SK-N-SH treated with all-trans-retinoic acid at 6 μM for 48 hours (cell line): ENCODE measurements around the gene POU6F2.

ENCODE experiments used
- ATAC-seq: fragments of 200-7000 bp; cut with Tn5 transposase; 3 replicates; pipeline ENCODE4 v1.9.1; 2020; ENCODE audit warnings: mild to moderate bottlenecking, moderate library complexity
- ARNTL ChIP-seq: fragments of 450-650 bp; formaldehyde crosslinking; IDR thresholded peaks from 2 replicates; pipeline ENCODE4 v1.5.0; 2020; ENCODE audit warnings: low read depth, mild to moderate bottlenecking, moderate library complexity, borderline replicate concordance
- BACH2 ChIP-seq: fragments of 250-450 bp; sonication (Bioruptor Pico); IDR thresholded peaks from 2 replicates; pipeline ENCODE4 v1.9.0; 2021; ENCODE audit warnings: mild to moderate bottlenecking, borderline replicate concordance
- CSDC2 ChIP-seq: fragments of 250-450 bp; sonication (Bioruptor Pico); IDR thresholded peaks from 2 replicates; pipeline ENCODE4 v1.5.0; 2020; ENCODE audit warnings: mild to moderate bottlenecking, moderate library complexity
- CSRNP3 ChIP-seq: fragments of 250-450 bp; sonication (Bioruptor Pico); IDR thresholded peaks from 2 replicates; pipeline ENCODE4 v1.5.1; 2021; ENCODE audit warnings: mild to moderate bottlenecking, moderate library complexity
- ESRRG ChIP-seq: fragments of 250-450 bp; sonication (Bioruptor Pico); IDR thresholded peaks from 2 replicates; pipeline ENCODE4 v1.6.1; 2021; ENCODE audit warnings: mild to moderate bottlenecking
- GLIS3 ChIP-seq: fragments of 250-450 bp; sonication (Bioruptor Pico); IDR thresholded peaks from 2 replicates; pipeline ENCODE4 v1.5.0; 2020; ENCODE audit warnings: mild to moderate bottlenecking, moderate library complexity
- ISL1 ChIP-seq: fragments of 250-450 bp; sonication (Bioruptor Pico); IDR thresholded peaks from 2 replicates; pipeline ENCODE4 v2.1.2; 2022; ENCODE audit warnings: mild to moderate bottlenecking, moderate library complexity
- OSR1 ChIP-seq: fragments of 250-450 bp; sonication (Bioruptor Pico); IDR thresholded peaks from 2 replicates; pipeline ENCODE4 v1.8.0; 2022; ENCODE audit warnings: moderate library complexity, mild to moderate bottlenecking, inconsistent platforms
- POU6F1 ChIP-seq: fragments of 250-450 bp; sonication (Bioruptor Pico); IDR thresholded peaks from 2 replicates; pipeline ENCODE4 v1.8.0; 2021; ENCODE audit warnings: low read depth, mild to moderate bottlenecking, moderate library complexity, borderline replicate concordance
- PPARA ChIP-seq: fragments of 250-450 bp; sonication (Bioruptor Pico); IDR thresholded peaks from 2 replicates; pipeline ENCODE4 v1.5.0; 2020; ENCODE audit warnings: mild to moderate bottlenecking, borderline replicate concordance
- RARB ChIP-seq: fragments of 250-450 bp; sonication (Bioruptor Pico); IDR thresholded peaks from 2 replicates; pipeline ENCODE4 v1.8.0; 2021; ENCODE audit warnings: mild to moderate bottlenecking, moderate library complexity
- SNAI2 ChIP-seq: fragments of 250-450 bp; sonication (Bioruptor Pico); IDR thresholded peaks from 2 replicates; pipeline ENCODE4 v1.5.0; 2020; ENCODE audit warnings: mild to moderate bottlenecking, moderate library complexity
- TCF4 ChIP-seq: fragments of 250-450 bp; sonication (Bioruptor Pico); IDR thresholded peaks from 2 replicates; pipeline ENCODE4 v1.8.0; 2021; ENCODE audit warnings: mild to moderate bottlenecking, moderate library complexity, borderline replicate concordance
- TOX ChIP-seq: fragments of 250-450 bp; sonication (Bioruptor Pico); IDR thresholded peaks from 2 replicates; pipeline ENCODE4 v1.8.0; 2021; ENCODE audit warnings: mild to moderate bottlenecking, moderate library complexity, borderline replicate concordance
- ZC3H10 ChIP-seq: fragments of 250-450 bp; sonication (Bioruptor Pico); IDR thresholded peaks from 2 replicates; pipeline ENCODE4 v1.5.1; 2021; ENCODE audit warnings: mild to moderate bottlenecking, moderate library complexity
- ZFP3 ChIP-seq: fragments of 250-450 bp; sonication (Bioruptor Pico); IDR thresholded peaks from 2 replicates; pipeline ENCODE4 v1.5.0; 2020; ENCODE audit warnings: mild to moderate bottlenecking, moderate library complexity
- ZFP30 ChIP-seq: fragments of 450-650 bp; formaldehyde crosslinking; IDR thresholded peaks from 2 replicates; pipeline ENCODE4 v1.5.0; 2022; ENCODE audit warnings: mild to moderate bottlenecking, moderate library complexity
- ZNF565 ChIP-seq: fragments of 450-650 bp; formaldehyde crosslinking; conservative IDR thresholded peaks from 2 replicates; pipeline ENCODE4 v1.5.0; 2020; ENCODE audit warnings: low read depth, mild to moderate bottlenecking, moderate library complexity
- ZNF70 ChIP-seq: fragments of 450-650 bp; formaldehyde crosslinking; IDR thresholded peaks from 2 replicates; pipeline ENCODE4 v1.5.0; 2020; ENCODE audit warnings: mild to moderate bottlenecking, moderate library complexity
- ZNF8 ChIP-seq: fragments of 450-650 bp; formaldehyde crosslinking; IDR thresholded peaks from 2 replicates; pipeline ENCODE4 v1.5.0; 2020; ENCODE audit warnings: mild to moderate bottlenecking, moderate library complexity
- TF ChIP-seq, protein P1 (sequence below): fragments of 250-450 bp; sonication (Bioruptor Pico); IDR thresholded peaks from 2 replicates; pipeline ENCODE4 v1.8.0; 2020; ENCODE audit warnings: mild to moderate bottlenecking, moderate library complexity, borderline replicate concordance
- TF ChIP-seq, protein P2 (sequence below): fragments of 250-450 bp; sonication (Bioruptor Pico); IDR thresholded peaks from 2 replicates; pipeline ENCODE4 v1.5.0; 2020; ENCODE audit warnings: mild to moderate bottlenecking, moderate library complexity
- TF ChIP-seq, protein P3 (sequence below): fragments of 250-450 bp; sonication (Bioruptor Pico); IDR thresholded peaks from 2 replicates; pipeline ENCODE4 v1.5.1; 2020; ENCODE audit warnings: low read depth, mild to moderate bottlenecking, moderate library complexity

Gene POU6F2

GRCh38 chr7:39219869-39220268 is 242.2 kb downstream of the POU6F2 start:
- ATAC-seq, result no peak
- no peak for TF ChIP-seq ARNTL (CRISPR knock-in tag)
- no peak for TF ChIP-seq POU6F1 (CRISPR knock-in tag)
- TF ChIP-seq ESRRG (CRISPR knock-in tag), result no peak
- TF ChIP-seq ZNF70 (CRISPR knock-in tag), result no peak
- TF ChIP-seq ZNF8 (CRISPR knock-in tag), result no peak
- no peak for TF ChIP-seq ZFP3 (CRISPR knock-in tag)
- no peak for TF ChIP-seq ZNF565

GRCh38 chr7:39221901-39222300 is 244.2 kb downstream of the POU6F2 start:
- no peak for TF ChIP-seq TOX
- no peak for TF ChIP-seq RARB (CRISPR knock-in tag)
- no peak for TF ChIP-seq CSRNP3
- no peak for TF ChIP-seq ISL1 (CRISPR knock-in tag)
- no peak for TF ChIP-seq PPARA (CRISPR knock-in tag)
- TF ChIP-seq BACH2, result no peak
- no peak for TF ChIP-seq ZFP30 (CRISPR knock-in tag)
- no peak for TF ChIP-seq ZNF565
- TF ChIP-seq ARNTL (CRISPR knock-in tag), result no peak
- no peak for TF ChIP-seq ZFP3 (CRISPR knock-in tag)
- no peak for TF ChIP-seq ZNF8 (CRISPR knock-in tag)
- TF ChIP-seq POU6F1 (CRISPR knock-in tag), result no peak
- TF ChIP-seq ZC3H10 (CRISPR knock-in tag), result no peak
- no peak for TF ChIP-seq ESRRG (CRISPR knock-in tag)
- TF ChIP-seq SNAI2 (CRISPR knock-in tag), result no peak
- no peak for TF ChIP-seq TCF4 (CRISPR knock-in tag)
- TF ChIP-seq, protein P1, sequence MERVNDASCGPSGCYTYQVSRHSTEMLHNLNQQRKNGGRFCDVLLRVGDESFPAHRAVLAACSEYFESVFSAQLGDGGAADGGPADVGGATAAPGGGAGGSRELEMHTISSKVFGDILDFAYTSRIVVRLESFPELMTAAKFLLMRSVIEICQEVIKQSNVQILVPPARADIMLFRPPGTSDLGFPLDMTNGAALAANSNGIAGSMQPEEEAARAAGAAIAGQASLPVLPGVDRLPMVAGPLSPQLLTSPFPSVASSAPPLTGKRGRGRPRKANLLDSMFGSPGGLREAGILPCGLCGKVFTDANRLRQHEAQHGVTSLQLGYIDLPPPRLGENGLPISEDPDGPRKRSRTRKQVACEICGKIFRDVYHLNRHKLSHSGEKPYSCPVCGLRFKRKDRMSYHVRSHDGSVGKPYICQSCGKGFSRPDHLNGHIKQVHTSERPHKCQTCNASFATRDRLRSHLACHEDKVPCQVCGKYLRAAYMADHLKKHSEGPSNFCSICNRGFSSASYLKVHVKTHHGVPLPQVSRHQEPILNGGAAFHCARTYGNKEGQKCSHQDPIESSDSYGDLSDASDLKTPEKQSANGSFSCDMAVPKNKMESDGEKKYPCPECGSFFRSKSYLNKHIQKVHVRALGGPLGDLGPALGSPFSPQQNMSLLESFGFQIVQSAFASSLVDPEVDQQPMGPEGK (CRISPR knock-in tag), result no peak
- no peak for TF ChIP-seq GLIS3 (CRISPR knock-in tag)
- TF ChIP-seq, all 23 proteins: peak for 0
- no peak for ATAC-seq

DNA sequence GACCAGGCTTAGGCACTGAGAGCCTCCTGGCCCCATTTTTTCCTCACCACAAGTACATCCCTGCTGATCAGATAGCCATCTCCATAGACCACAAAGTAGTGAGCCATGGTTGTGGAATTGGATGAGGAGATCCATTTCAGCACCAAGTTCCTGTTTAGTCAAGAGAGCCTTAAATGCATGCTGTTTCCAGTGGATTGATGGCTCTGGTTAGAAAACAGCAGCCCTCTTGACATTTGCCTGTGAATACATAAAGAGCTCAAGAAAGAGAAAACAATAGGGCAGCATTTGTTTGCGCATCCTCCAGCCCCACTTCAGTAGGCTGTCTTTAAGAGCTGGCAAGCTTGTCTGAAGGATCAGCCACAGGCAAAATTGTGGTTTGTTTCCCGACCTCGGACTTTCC is 251.2 kb downstream of the POU6F2 start:
- no peak for TF ChIP-seq CSRNP3
- TF ChIP-seq TOX, result no peak
- TF ChIP-seq ISL1 (CRISPR knock-in tag), result no peak
- TF ChIP-seq ZFP3 (CRISPR knock-in tag), result no peak
- no peak for TF ChIP-seq CSDC2
- TF ChIP-seq ZFP30 (CRISPR knock-in tag), result no peak
- TF ChIP-seq, protein P2, sequence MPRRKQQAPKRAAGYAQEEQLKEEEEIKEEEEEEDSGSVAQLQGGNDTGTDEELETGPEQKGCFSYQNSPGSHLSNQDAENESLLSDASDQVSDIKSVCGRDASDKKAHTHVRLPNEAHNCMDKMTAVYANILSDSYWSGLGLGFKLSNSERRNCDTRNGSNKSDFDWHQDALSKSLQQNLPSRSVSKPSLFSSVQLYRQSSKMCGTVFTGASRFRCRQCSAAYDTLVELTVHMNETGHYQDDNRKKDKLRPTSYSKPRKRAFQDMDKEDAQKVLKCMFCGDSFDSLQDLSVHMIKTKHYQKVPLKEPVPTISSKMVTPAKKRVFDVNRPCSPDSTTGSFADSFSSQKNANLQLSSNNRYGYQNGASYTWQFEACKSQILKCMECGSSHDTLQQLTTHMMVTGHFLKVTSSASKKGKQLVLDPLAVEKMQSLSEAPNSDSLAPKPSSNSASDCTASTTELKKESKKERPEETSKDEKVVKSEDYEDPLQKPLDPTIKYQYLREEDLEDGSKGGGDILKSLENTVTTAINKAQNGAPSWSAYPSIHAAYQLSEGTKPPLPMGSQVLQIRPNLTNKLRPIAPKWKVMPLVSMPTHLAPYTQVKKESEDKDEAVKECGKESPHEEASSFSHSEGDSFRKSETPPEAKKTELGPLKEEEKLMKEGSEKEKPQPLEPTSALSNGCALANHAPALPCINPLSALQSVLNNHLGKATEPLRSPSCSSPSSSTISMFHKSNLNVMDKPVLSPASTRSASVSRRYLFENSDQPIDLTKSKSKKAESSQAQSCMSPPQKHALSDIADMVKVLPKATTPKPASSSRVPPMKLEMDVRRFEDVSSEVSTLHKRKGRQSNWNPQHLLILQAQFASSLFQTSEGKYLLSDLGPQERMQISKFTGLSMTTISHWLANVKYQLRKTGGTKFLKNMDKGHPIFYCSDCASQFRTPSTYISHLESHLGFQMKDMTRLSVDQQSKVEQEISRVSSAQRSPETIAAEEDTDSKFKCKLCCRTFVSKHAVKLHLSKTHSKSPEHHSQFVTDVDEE (CRISPR knock-in tag), result no peak
- TF ChIP-seq, protein P3, sequence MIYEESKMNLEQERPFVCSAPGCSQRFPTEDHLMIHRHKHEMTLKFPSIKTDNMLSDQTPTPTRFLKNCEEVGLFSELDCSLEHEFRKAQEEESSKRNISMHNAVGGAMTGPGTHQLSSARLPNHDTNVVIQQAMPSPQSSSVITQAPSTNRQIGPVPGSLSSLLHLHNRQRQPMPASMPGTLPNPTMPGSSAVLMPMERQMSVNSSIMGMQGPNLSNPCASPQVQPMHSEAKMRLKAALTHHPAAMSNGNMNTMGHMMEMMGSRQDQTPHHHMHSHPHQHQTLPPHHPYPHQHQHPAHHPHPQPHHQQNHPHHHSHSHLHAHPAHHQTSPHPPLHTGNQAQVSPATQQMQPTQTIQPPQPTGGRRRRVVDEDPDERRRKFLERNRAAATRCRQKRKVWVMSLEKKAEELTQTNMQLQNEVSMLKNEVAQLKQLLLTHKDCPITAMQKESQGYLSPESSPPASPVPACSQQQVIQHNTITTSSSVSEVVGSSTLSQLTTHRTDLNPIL, result no peak
- TF ChIP-seq OSR1, result no peak
- TF ChIP-seq TCF4 (CRISPR knock-in tag), result no peak
- no peak; the same call in 2 of the 3 replicates for ATAC-seq
